Activated T-cell treated with anti-CD3 and anti-CD28 coated beads for 4 hours (primary cell): Measurements from ENCODE around the gene VKORC1L1.
"Not testable (repeated sequence)": the region's sequence is repeated elsewhere in the genome, so short reads cannot be mapped to it uniquely, and the experiment has no call there.

Experiments
- DNase-seq: peaks from one replicate; pipeline ENCODE4 v3.0.0-alpha.2; 2020

Gene VKORC1L1

GRCh38 chr7:65885533-65885932, 12.7 kb downstream of the VKORC1L1 start:
- not testable (repeated sequence) for DNase-seq

GRCh38 chr7:65888434-65889156, 15.7 kb downstream of the VKORC1L1 start:
- not testable (repeated sequence) for DNase-seq

- not testable (repeated sequence) for DNase-seq
These were observed 16.8 kb downstream of the VKORC1L1 start for GRCh38 chr7:65889722-65890121.

GRCh38 chr7:65892161-65892560, 19.3 kb downstream of the VKORC1L1 start:
- no peak for DNase-seq

- DNase-seq: no peak
These were observed 20.0 kb downstream of the VKORC1L1 start for GRCh38 chr7:65892835-65893234.

- no peak for DNase-seq
These were observed 23.5 kb downstream of the VKORC1L1 start for GRCh38 chr7:65896279-65896870.

GRCh38 chr7:65897289-65897688, 24.4 kb downstream of the VKORC1L1 start:
- DNase-seq: not testable (repeated sequence)

- not testable (repeated sequence) for DNase-seq
These were observed 26.0 kb downstream of the VKORC1L1 start for GRCh38 chr7:65898677-65899447.

GRCh38 chr7:65902306-65902705, 29.4 kb downstream of the VKORC1L1 start:
- DNase-seq: no peak

GRCh38 chr7:65907501-65908198, 34.8 kb downstream of the VKORC1L1 start:
- DNase-seq: no peak

- no peak for DNase-seq
These were observed 37.4 kb downstream of the VKORC1L1 start for GRCh38 chr7:65910237-65910636.

- no peak for DNase-seq
These were observed 39.4 kb downstream of the VKORC1L1 start for GRCh38 chr7:65912237-65912636.

GRCh38 chr7:65915921-65916657, 43.2 kb downstream of the VKORC1L1 start:
- DNase-seq: no peak

- DNase-seq: no peak
These were observed 50.4 kb downstream of the VKORC1L1 start for GRCh38 chr7:65923316-65923715.

- DNase-seq: no peak
These were observed 51.3 kb downstream of the VKORC1L1 start for GRCh38 chr7:65924193-65924592.

- DNase-seq: no peak
These were observed 52.2 kb downstream of the VKORC1L1 start for GRCh38 chr7:65925040-65925439.

GRCh38 chr7:65926588-65926987, 53.7 kb downstream of the VKORC1L1 start:
- no peak for DNase-seq

- no peak for DNase-seq
These were observed 54.9 kb downstream of the VKORC1L1 start for GRCh38 chr7:65927489-65928448.

GRCh38 chr7:65931685-65932084, 58.8 kb downstream of the VKORC1L1 start:
- DNase-seq: no peak

GRCh38 chr7:65937296-65937695, 64.4 kb downstream of the VKORC1L1 start:
- DNase-seq: no peak

- DNase-seq: no peak
These were observed 65.5 kb downstream of the VKORC1L1 start for GRCh38 chr7:65938336-65938895.
